ENCODE data around the gene SPEN. TPM values are rescaled to one million over a fixed set of nuclear protein-coding genes. Genes with fewer than 3 reads are reported as not detected.
A peak's percentile ranks its signal among the peaks of the same experiment; 100 is the strongest.

The SPEN gene
- total and polyA plus RNA-seq, 3 experiments from 2014 or later = 35.6 to 66.3 (median 63.1) TPM

- CTCF ChIA-PET = no interaction called here
- H3K4me1 Mint-ChIP-seq = peaks cover 0 to 3% (median 0%) of the 10 kb centered on the region in 3 donors
- H3K4me3 Mint-ChIP-seq = no peak overlapping the region
- POLR2A ChIA-PET = no interaction called here
- no peak overlapping the region for H3K27ac ChIP-seq (ENCODE audit: low read depth, low read length)
- H3K9me3 ChIP-seq (ENCODE audit: low read length) = no peaks in the 10 kb centered on the region
- peaks cover 50% of the 10 kb centered on the region for H3K36me3 ChIP-seq (ENCODE audit: insufficient read depth, low read length)
- DNase-seq = no peak
- H3K36me3 Mint-ChIP-seq = peaks cover 5 to 95% (median 22%) of the 10 kb centered on the region in 3 donors
- H3K27me3 Mint-ChIP-seq = peaks cover 0 to 2% of the 10 kb centered on the region in 2 donors
- H3K9me3 Mint-ChIP-seq = no peaks in the 10 kb centered on the region
- peak overlapping the region in 4 of 8 donors; percentile 28 to 90 (median 78) for H3K27ac Mint-ChIP-seq
- H3K27me3 ChIP-seq (ENCODE audit: insufficient read depth, low read length, poor library complexity, severe bottlenecking) = no peaks in the 10 kb centered on the region
- no peaks in the 10 kb centered on the region for H3K4me1 ChIP-seq (ENCODE audit: insufficient read depth, low read length)
- no peak overlapping the region for H3K4me3 ChIP-seq (ENCODE audit: low read length)
These were observed 87.8 kb downstream of the SPEN start for GRCh38 chr1:15935056-15935950.

- ChIA-PET POLR2A (no interaction called here), CTCF (no interaction called here)
These were observed 88.5 kb downstream of the SPEN start for GRCh38 chr1:15936025-15936424.

GRCh38 chr1:15937146-15937545 lies 89.6 kb downstream of the SPEN start:
- ChIA-PET POLR2A (no interaction called here), CTCF (interaction anchor here (1.6 kb wide), 1 partner anchor 90 kb away, joined by 3 read pairs; the partner anchor contains the start of gene SPEN)
- no peaks in the 10 kb centered on the region for H3K9me3 Mint-ChIP-seq
- no peak overlapping the region for H3K4me3 Mint-ChIP-seq
- peaks cover 0 to 2% (median 0%) of the 10 kb centered on the region in 3 donors for H3K4me1 Mint-ChIP-seq
- peaks cover 0 to 2% of the 10 kb centered on the region in 2 donors for H3K27me3 Mint-ChIP-seq
- peaks cover 5 to 95% (median 12%) of the 10 kb centered on the region in 3 donors for H3K36me3 Mint-ChIP-seq
- Histone ChIP-seq H3K4me1 (ENCODE audit: insufficient read depth, low read length) (no peaks in the 10 kb centered on the region), H3K4me3 (ENCODE audit: low read length) (no peak overlapping the region), H3K36me3 (ENCODE audit: insufficient read depth, low read length) (peaks cover 38% of the 10 kb centered on the region), H3K9me3 (ENCODE audit: low read length) (no peaks in the 10 kb centered on the region), H3K27ac (ENCODE audit: low read depth, low read length) (no peak overlapping the region), H3K27me3 (ENCODE audit: insufficient read depth, low read length, poor library complexity, severe bottlenecking) (no peaks in the 10 kb centered on the region)
- DNase-seq = no peak
- H3K27ac Mint-ChIP-seq = peak overlapping the region in 4 of 8 donors; percentile 46 to 86 (median 49)

More at GRCh38 chr1:15936025-15936424, 88.5 kb downstream of the SPEN start:
- no peak overlapping the region for H3K27ac ChIP-seq (ENCODE audit: low read depth, low read length)
- H3K27me3 ChIP-seq (ENCODE audit: insufficient read depth, low read length, poor library complexity, severe bottlenecking) = no peaks in the 10 kb centered on the region
- no peak for DNase-seq
- no peak overlapping the region for H3K4me3 ChIP-seq (ENCODE audit: low read length)
- H3K36me3 ChIP-seq (ENCODE audit: insufficient read depth, low read length) = peaks cover 48% of the 10 kb centered on the region
- Mint-ChIP-seq H3K27me3 (peaks cover 0 to 2% of the 10 kb centered on the region in 2 donors), H3K36me3 (peaks cover 5 to 95% (median 15%) of the 10 kb centered on the region in 3 donors), H3K4me3 (no peak overlapping the region), H3K27ac (no peak overlapping the region), H3K9me3 (no peaks in the 10 kb centered on the region), H3K4me1 (peaks cover 0 to 2% (median 0%) of the 10 kb centered on the region in 3 donors)
- no peaks in the 10 kb centered on the region for H3K9me3 ChIP-seq (ENCODE audit: low read length)
- H3K4me1 ChIP-seq (ENCODE audit: insufficient read depth, low read length) = no peaks in the 10 kb centered on the region

GRCh38 chr1:15937706-15938168 lies 90.2 kb downstream of the SPEN start:
- Histone ChIP-seq H3K27ac (ENCODE audit: low read depth, low read length) (no peak overlapping the region), H3K27me3 (ENCODE audit: insufficient read depth, low read length, poor library complexity, severe bottlenecking) (no peaks in the 10 kb centered on the region), H3K9me3 (ENCODE audit: low read length) (no peaks in the 10 kb centered on the region), H3K4me3 (ENCODE audit: low read length) (no peak overlapping the region), H3K4me1 (ENCODE audit: insufficient read depth, low read length) (no peaks in the 10 kb centered on the region), H3K36me3 (ENCODE audit: insufficient read depth, low read length) (peaks cover 33% of the 10 kb centered on the region)
- no peak for DNase-seq
- Mint-ChIP-seq H3K27ac (peak overlapping the region in 7 of 8 donors; percentile 36 to 86 (median 52)), H3K9me3 (no peaks in the 10 kb centered on the region), H3K27me3 (peaks cover 0 to 2% of the 10 kb centered on the region in 2 donors), H3K4me3 (no peak overlapping the region), H3K4me1 (peaks cover 0 to 2% (median 0%) of the 10 kb centered on the region in 3 donors), H3K36me3 (peaks cover 5 to 95% (median 12%) of the 10 kb centered on the region in 3 donors)
- POLR2A ChIA-PET = interaction anchor here (0.8 kb wide), 1 partner anchor 89 kb away, joined by 4 read pairs; no protein-coding TSS in a partner anchor
- CTCF ChIA-PET = interaction anchor here (1.6 kb wide), 1 partner anchor 90 kb away, joined by 3 read pairs; the partner anchor contains the start of gene SPEN

GRCh38 chr1:15938628-15939161 lies 91.2 kb downstream of the SPEN start:
- POLR2A ChIA-PET = no interaction called here
- Histone ChIP-seq H3K4me3 (ENCODE audit: low read length) (no peak overlapping the region), H3K4me1 (ENCODE audit: insufficient read depth, low read length) (no peaks in the 10 kb centered on the region), H3K27me3 (ENCODE audit: insufficient read depth, low read length, poor library complexity, severe bottlenecking) (no peaks in the 10 kb centered on the region), H3K36me3 (ENCODE audit: insufficient read depth, low read length) (peaks cover 37% of the 10 kb centered on the region), H3K9me3 (ENCODE audit: low read length) (no peaks in the 10 kb centered on the region), H3K27ac (ENCODE audit: low read depth, low read length) (no peak overlapping the region)
- Mint-ChIP-seq H3K9me3 (no peaks in the 10 kb centered on the region), H3K27ac (peak overlapping the region in 2 of 8 donors; percentile 36 to 50), H3K27me3 (peaks cover 0 to 2% of the 10 kb centered on the region in 2 donors), H3K36me3 (peaks cover 5 to 93% (median 9%) of the 10 kb centered on the region in 3 donors), H3K4me1 (peaks cover 0 to under 1% (median 0%) of the 10 kb centered on the region in 3 donors), H3K4me3 (no peak overlapping the region)
- CTCF ChIA-PET = no interaction called here
- DNase-seq = no peak

GRCh38 chr1:15939181-15940109 lies 91.9 kb downstream of the SPEN start:
- no peak for DNase-seq
- H3K27me3 ChIP-seq (ENCODE audit: insufficient read depth, low read length, poor library complexity, severe bottlenecking) = no peaks in the 10 kb centered on the region
- no peaks in the 10 kb centered on the region for H3K9me3 ChIP-seq (ENCODE audit: low read length)
- Mint-ChIP-seq H3K4me3 (no peak overlapping the region), H3K9me3 (no peaks in the 10 kb centered on the region), H3K36me3 (peaks cover 5 to 89% (median 9%) of the 10 kb centered on the region in 3 donors), H3K4me1 (no peaks in the 10 kb centered on the region), H3K27me3 (peaks cover 0 to 2% of the 10 kb centered on the region in 2 donors), H3K27ac (peak overlapping the region in 5 of 8 donors; percentile 22 to 82 (median 53))
- H3K27ac ChIP-seq (ENCODE audit: low read depth, low read length) = no peak overlapping the region
- ChIA-PET CTCF (no interaction called here), POLR2A (no interaction called here)
- H3K4me3 ChIP-seq (ENCODE audit: low read length) = no peak overlapping the region
- no peaks in the 10 kb centered on the region for H3K4me1 ChIP-seq (ENCODE audit: insufficient read depth, low read length)
- peaks cover 33% of the 10 kb centered on the region for H3K36me3 ChIP-seq (ENCODE audit: insufficient read depth, low read length)

GRCh38 chr1:15940110-15941043 lies 92.9 kb downstream of the SPEN start:
- Mint-ChIP-seq H3K9me3 (no peaks in the 10 kb centered on the region), H3K4me3 (no peak overlapping the region), H3K27ac (peak overlapping the region in 3 of 8 donors; percentile 54 to 89 (median 63)), H3K36me3 (peaks cover 0 to 85% (median 6%) of the 10 kb centered on the region in 3 donors), H3K27me3 (no peaks in the 10 kb centered on the region), H3K4me1 (no peaks in the 10 kb centered on the region)
- no peak overlapping the region for H3K27ac ChIP-seq (ENCODE audit: low read depth, low read length)
- H3K4me1 ChIP-seq (ENCODE audit: insufficient read depth, low read length) = no peaks in the 10 kb centered on the region
- H3K36me3 ChIP-seq (ENCODE audit: insufficient read depth, low read length) = peaks cover 29% of the 10 kb centered on the region
- H3K4me3 ChIP-seq (ENCODE audit: low read length) = no peak overlapping the region
- DNase-seq = no peak
- CTCF ChIA-PET = no interaction called here
- H3K27me3 ChIP-seq (ENCODE audit: insufficient read depth, low read length, poor library complexity, severe bottlenecking) = no peaks in the 10 kb centered on the region
- H3K9me3 ChIP-seq (ENCODE audit: low read length) = no peaks in the 10 kb centered on the region
- POLR2A ChIA-PET = no interaction called here

All from CD8-positive, alpha-beta memory T cell (primary cell).